Endometrial microvascular endothelial cells (primary cell): ENCODE measurements around the gene TSC2. TPM values are rescaled to one million over a fixed set of nuclear protein-coding genes. Genes with fewer than 3 reads are reported as not detected.

Experiments
- in situ Hi-C: cut with HindIII; loops from 2 replicates; pipeline ENCODE4 v1.10.0; 2017; ENCODE audit warnings: low sequenced_read_pairs, low pct_unique_long_range_greater_than_20kb; ENCODE audit errors: inconsistent ontology term
- total RNA-seq: library from RNA; depleted of rRNA; stranded (reverse); fragments of >200 nt; gene quantifications from one replicate; pipeline ENCODE4 v1.2.3, GENCODE V29; 2015; ENCODE audit errors: inconsistent ontology term

Gene TSC2
- total RNA-seq, 1 donor from 2014 or later = 59.2 TPM

DNA sequence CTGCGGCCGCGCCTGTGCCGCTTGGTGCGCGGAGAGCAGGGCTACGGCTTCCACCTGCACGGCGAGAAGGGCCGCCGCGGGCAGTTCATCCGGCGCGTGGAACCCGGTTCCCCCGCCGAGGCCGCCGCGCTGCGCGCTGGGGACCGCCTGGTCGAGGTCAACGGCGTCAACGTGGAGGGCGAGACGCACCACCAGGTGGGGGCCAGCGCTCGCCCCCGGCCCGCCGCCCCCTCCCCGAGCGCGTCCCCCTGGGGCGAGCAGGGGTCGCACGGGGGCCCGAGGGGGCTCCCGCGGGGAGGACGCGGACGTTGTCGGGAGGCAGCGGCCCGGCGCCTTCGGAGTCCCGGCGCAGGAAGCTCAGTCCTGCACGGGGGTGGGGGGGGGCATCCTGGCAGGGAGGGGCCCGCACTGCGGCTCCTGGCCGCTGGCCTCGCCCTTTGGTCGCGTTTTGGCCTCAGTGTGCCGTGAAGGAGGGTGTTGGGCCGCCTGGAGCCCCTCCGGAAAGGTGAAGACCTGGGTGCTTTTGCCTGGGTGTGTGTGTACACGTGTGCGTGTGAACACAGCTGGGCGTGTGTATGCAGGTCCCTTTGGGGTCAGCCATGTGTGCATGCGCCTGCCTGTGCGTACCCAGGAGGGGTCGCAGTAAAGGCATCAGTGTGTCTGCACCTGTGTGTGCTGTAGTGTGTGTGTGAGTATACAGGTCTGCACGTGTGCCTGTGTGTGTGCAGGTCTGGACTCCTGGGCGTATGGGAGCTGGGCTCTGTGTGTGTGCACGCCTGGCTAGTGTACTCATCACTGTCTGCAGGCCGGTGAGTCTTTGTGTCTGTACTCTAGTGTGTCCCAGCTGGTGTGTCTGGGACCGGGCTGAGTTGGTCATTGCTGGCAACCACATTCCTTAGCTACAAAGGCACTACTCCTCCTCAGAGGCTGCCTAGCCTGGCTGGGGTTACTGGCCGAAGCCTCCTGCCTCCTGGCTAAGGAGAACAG lies 20.5 kb upstream of the TSC2 start:
- in situ Hi-C loops = loop anchor here (25.0 kb wide), 1 partner anchor 135 kb away; the partner anchor contains the start of gene TRAF7

DNA sequence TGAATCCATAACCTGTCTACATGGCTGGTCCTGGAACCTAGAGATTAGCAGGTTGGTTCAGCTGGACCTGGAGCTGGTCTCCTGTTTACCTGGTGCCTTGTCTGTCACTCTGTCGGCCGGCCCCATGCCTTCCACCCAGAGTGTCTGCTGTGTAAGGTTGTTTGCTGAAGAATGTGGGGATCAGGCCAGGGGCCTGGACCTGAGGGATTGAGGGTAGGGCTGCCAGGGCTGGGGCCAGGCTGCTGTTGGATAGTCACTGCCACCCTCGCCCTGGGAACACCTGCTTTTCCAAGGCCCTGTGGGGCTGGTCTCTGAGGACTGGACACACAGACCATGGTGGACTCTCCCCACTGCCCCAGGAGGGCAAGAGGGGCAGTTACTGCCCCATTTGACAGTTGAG lies 19.6 kb upstream of the TSC2 start:
- in situ Hi-C loops = loop anchor here (25.0 kb wide), 1 partner anchor 134 kb away; the partner anchor contains the start of gene TRAF7

- in situ Hi-C loops = loop anchor here (25.0 kb wide), 1 partner anchor 134 kb away; the partner anchor contains the start of gene TRAF7
These were observed 19.1 kb upstream of the TSC2 start for GRCh38 chr16:2028620-2029220.

DNA sequence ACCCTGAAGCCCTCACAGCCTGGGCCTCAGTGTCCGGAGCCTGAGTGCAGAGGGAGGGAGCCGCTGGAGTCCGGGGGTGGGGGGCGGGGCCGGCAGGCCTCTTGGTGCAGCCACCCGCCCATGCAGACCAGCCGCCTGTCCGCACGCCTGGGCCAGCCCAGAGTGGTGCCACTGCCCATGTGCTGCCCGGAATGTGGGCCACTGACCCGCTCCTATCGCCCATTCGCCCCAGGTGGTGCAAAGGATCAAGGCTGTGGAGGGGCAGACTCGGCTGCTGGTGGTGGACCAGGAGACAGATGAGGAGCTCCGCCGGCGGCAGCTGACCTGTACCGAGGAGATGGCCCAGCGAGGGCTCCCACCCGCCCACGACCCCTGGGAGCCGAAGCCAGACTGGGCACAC lies 18.4 kb upstream of the TSC2 start:
- in situ Hi-C loops = loop anchor here (25.0 kb wide), 1 partner anchor 133 kb away; the partner anchor contains the start of gene TRAF7

- in situ Hi-C loops = loop anchor here (25.0 kb wide), 1 partner anchor 132 kb away; the partner anchor contains the start of gene TRAF7
These were observed 17.7 kb upstream of the TSC2 start for GRCh38 chr16:2030036-2030435.

DNA sequence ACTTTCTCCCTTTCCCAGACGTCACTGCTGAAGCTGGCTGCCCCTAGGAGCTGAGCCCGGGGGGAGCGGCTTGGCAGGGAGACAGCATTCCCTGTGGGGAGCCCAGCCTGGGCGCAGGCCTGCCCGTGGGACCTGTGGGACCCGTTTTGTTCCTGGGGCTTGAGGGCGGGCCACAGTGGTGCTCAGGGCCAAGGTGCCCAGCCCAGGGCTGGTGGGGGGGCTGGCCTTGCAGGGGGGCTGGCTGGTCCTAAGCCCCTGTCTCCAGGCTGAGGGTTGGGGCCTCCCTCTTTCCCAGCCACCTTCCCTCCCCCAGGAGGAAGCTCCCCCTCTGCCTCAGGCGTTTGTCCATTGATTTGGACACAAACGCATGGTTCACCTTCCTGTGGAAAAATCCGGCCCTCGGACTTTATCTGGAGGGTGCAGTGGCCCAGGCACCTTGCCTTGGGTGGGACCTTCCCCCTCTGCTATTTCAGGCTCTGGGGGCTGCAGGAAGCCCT lies 16.7 kb upstream of the TSC2 start:
- in situ Hi-C loops = loop anchor here (25.0 kb wide), 1 partner anchor 131 kb away; the partner anchor contains the start of gene TRAF7

DNA sequence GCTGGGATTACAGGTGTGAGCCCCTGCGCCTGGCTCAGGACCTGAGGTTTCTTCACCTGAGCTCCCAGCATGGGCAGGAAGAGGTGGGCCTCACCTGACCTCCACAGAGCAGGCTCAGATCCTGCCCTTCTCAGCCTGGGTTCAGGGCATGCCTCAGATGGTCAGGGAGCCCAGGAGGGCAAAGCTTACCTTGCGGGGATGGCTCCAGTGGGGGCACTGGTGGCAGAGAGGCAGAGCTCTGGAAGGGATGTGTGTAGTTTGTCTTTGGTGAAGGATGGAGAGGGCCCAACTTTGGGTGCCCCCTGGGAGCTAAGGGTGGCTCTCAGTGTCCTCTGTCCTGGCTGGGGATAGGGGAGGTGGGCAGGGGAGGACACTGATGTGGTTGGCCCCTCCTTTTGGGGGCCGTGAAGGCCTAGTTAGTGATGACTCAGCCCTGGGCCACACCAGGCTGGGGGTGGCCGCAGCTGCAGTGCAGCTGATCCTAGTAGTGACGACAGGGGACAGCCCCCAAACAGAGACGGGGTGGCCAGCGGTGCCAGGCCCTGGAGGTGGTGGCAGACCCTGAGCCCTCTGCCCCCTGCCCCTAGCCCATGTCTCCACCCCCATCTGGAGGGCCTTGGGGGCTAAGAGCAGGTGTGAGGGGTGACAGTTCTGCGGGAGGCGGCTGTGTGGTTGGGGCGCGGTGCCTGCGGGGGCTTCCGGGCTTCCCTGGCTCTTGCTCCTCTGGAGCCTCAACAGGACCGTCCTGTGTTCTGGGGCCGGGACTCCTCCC lies 15.3 kb upstream of the TSC2 start:
- in situ Hi-C loops = loop anchor here (25.0 kb wide), 1 partner anchor 130 kb away; the partner anchor contains the start of gene TRAF7

DNA sequence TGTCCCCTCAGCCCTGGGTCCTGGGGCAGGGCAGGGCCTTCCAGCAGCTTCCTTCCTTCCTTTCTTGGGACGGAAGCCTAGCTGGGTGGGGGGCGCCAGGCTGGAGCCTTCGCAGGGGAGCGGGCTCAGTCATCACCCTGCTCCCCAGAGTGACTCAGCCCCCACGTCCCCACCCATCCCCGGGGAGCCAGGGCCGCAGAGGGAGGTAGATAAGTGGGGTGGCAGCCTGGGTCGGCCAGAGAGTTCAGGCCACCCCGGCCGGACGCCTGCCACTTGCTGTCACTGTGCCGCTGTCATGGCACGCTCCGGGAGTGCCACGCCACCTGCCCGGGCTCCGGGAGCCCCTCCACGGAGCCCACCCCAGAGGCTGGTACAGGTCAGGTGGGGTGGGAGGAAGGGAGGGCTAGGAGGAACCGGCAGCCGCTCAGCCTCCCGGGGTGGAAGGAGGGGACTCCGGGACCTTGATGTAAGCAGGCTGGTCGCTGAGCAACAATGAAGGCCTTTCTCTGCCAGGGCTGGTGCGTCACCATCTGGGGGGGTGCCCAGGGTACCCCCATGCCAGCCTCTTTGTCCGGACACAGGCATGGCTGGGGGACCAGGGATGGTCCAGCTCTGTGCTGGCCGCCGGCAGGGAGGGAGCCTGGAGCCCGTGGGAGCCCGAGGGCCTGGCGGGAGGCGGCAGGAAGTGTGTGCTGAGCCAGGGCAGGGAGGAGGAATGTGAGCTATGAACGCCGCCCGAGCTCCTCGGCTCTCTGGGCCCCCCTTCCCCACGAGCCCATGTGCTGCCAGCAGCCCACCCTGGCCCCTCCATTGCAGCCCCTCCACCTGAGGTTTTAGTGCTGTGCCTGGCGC lies 14.5 kb upstream of the TSC2 start:
- in situ Hi-C loops = loop anchor here (25.0 kb wide), 1 partner anchor 129 kb away; the partner anchor contains the start of gene TRAF7

GRCh38 chr16:2033909-2034695 lies 13.7 kb upstream of the TSC2 start:
- in situ Hi-C loops = loop anchor here (25.0 kb wide), 1 partner anchor 128 kb away; the partner anchor contains the start of gene TRAF7

DNA sequence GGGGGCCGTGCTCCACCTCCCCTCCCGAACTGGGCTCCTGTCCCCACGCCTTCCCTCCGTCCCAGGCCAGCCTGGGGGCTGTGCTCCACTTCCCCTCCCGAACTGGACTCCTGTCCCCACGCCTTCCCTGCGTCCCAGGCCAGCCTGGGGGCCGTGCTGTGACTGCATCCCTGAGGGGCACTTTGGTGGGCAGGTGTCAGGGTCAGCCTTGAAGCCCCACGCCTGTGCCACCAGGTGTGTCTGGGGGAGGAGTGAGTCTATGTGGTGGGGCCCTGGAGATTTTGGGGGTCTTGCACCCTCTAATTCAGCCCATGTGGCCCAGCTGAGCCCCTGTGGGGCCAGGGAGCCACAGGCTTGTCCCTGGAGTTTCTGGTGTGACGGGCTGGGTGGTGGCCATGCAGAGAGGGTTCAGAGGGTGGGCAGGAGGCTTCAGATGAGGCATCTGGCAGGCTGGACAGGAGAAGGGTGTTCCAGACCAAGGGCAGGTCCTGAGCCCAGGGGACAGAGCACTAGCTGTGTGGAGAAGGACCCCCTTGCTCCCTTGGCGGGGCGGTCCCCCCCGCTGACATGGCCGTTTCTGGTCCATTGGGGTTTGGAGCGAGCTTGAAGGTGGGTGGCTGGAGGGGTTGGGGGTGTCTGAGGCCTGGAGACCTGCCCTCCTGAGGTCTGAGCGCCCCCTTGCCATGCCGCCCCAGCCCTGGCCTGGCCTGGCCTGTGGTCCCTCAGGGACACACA lies 12.9 kb upstream of the TSC2 start:
- in situ Hi-C loops = loop anchor here (25.0 kb wide), 1 partner anchor 127 kb away; the partner anchor contains the start of gene TRAF7

DNA sequence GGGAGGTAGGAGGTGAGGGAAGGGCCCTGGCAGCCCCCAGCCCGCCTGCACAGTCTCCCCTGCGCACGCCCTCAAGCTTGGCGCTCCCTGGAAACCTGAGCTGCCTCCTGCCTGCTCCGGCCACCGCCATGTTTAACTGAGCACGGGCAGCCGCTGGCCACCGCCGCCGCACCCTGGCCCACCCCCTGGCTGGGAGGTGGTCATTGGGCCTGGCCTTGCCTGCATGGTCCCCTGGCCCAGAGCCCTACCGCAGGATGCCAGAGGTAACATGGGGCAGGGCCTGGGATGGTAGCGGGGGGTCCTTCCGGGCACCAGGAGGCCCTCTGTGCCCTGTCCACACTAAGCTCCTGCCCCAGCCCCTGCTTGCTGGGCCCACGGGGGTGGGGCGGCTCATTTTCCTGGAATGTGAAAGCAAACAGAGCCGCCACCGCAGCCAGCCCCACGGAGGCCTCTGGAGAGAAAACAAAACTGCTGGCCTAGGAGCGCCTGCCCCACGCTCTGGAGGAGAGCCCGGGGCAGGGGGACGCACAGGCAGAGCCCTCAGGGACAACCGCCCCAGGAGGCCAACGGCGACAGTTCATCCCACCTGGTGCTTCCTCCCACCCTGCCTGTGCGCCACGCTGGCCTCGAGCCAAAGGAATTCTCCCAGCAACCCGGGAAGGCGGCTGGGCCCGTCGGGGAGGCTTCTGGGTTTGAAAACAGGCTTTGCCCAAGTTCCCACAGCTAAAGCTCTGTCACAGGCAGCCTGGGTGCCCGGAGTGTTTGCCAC lies 12.2 kb upstream of the TSC2 start:
- in situ Hi-C loops = loop anchor here (25.0 kb wide), 1 partner anchor 127 kb away; the partner anchor contains the start of gene TRAF7

GRCh38 chr16:2036200-2036966 lies 11.4 kb upstream of the TSC2 start:
- in situ Hi-C loops = loop anchor here (25.0 kb wide), 1 partner anchor 126 kb away; the partner anchor contains the start of gene TRAF7

DNA sequence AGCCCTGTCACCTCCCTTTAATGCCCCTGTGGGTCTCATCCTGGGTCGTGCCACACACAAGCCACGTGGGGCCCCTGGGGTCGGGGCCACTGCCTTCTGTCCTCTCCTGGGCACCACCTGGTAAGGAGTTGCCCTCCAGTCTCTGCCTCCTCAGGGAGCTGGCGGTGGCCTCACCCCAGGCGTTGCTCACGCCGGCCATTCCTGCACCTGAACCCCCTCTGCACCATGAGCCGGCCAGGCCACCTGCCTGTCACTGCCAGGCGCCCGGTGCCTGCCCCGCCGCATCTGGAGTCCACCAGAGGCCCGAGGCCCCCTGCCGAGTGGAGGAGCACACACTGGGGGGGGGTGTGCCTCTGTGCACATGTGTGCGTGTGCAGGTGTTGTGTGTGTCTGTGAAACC lies 10.7 kb upstream of the TSC2 start:
- in situ Hi-C loops = loop anchor here (25.0 kb wide), 1 partner anchor 125 kb away; the partner anchor contains the start of gene TRAF7

DNA sequence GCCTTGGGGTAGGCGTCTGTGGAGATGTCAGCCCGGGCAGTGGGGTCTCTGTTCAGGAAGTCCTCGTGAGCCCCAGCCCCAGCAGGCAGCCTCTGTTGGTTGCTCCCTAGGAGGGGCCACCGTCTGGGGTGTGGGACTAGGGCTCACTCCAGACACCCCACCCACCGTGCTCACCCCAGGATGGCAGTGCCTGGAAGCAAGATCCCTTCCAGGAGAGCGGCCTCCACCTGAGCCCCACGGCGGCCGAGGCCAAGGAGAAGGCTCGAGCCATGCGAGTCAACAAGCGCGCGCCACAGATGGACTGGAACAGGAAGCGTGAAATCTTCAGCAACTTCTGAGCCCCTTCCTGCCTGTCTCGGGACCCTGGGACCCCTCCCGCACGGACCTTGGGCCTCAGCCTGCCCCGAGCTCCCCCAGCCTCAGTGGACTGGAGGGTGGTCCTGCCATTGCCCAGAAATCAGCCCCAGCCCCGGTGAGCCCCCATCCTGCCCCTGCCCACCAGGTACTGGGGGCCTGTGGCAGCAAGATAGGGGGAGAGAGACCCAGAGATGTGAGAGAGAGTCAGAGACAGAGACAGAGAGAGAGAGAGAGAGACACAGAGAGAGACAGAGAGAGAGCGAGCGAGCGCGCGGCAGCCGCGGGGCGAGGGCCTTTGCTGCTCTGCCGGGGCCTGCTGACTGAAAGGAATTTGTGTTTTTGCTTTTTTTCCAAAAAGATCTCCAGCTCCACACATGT lies 10.0 kb upstream of the TSC2 start:
- in situ Hi-C loops = loop anchor here (25.0 kb wide), 1 partner anchor 124 kb away; the partner anchor contains the start of gene TRAF7
